Fibroblast of lung (primary cell): ENCODE results near the gene CPEB4.

ENCODE experiments used
- EZH2 ChIP-seq: IDR thresholded peaks from 2 replicates; pipeline ENCODE4 v1.5.1; 2012; ENCODE audit warnings: low read length, control low read depth, mild to moderate bottlenecking; ENCODE audit errors: missing control alignments
- TF ChIP-seq, protein P1 (sequence below), 2 donors: IDR thresholded peaks in 1 of 2; conservative IDR thresholded peaks in 1 of 2; 1 replicate in 1 of 2; 2 replicates in 1 of 2; pipeline ENCODE4 v1.5.1; 2011 to 2012; ENCODE audit warnings: low read length in 2 of 2, control low read depth in 1 of 2, inconsistent platforms in 1 of 2, low read depth in 1 of 2, mild to moderate bottlenecking in 1 of 2

DNA sequence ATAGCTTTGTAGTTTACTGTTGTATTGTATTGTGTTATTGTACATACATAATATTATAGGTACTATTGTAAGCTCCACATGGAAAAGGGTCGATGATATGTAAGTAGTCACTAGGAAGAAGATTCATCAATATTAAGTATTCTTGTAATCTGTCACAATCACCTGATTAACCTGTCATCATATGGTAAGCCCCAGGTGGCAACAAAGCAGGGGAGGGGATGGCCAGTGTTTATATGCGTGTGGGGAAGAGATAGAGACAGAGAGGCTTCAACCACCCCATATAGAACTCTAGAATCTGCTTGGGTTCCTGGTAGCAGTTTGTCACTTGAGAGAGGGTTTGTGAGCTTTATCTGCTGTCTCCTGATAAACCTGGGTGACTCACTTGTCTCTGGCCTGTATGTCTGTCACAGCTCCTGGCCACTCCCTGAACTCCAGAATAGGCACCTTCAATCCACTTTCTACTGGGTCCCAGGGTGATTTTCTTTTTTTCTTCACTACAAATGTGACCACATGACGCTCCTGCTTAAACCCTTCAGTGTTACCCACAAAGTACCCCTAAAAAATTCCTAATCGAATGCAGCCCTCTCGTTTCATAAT lies 48.9 kb upstream of the CPEB4 start:
- TF ChIP-seq, protein P1, sequence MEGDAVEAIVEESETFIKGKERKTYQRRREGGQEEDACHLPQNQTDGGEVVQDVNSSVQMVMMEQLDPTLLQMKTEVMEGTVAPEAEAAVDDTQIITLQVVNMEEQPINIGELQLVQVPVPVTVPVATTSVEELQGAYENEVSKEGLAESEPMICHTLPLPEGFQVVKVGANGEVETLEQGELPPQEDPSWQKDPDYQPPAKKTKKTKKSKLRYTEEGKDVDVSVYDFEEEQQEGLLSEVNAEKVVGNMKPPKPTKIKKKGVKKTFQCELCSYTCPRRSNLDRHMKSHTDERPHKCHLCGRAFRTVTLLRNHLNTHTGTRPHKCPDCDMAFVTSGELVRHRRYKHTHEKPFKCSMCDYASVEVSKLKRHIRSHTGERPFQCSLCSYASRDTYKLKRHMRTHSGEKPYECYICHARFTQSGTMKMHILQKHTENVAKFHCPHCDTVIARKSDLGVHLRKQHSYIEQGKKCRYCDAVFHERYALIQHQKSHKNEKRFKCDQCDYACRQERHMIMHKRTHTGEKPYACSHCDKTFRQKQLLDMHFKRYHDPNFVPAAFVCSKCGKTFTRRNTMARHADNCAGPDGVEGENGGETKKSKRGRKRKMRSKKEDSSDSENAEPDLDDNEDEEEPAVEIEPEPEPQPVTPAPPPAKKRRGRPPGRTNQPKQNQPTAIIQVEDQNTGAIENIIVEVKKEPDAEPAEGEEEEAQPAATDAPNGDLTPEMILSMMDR (conservative IDR thresholded peaks at IDR 0.05 in 1 of 2, IDR thresholded peaks at IDR 0.05 in 1 of 2; ENCODE audit: low read depth in 1 of 2, low read length in 2 of 2): no peak
- no peak for TF ChIP-seq EZH2
